Cardiac atrium fibroblast (primary cell): Measurements from ENCODE around the gene C1orf226. TPM values are rescaled to one million over a fixed set of nuclear protein-coding genes. Genes with fewer than 3 reads are reported as not detected.

Source experiments
- total RNA-seq: library from RNA; depleted of rRNA; stranded (reverse); fragments of >200 nt; gene quantifications from 2 replicates; pipeline ENCODE4 v1.2.3, GENCODE V29; 2015

Gene C1orf226
- total RNA-seq = 0.49 and 1.1 TPM in 2 replicates

GRCh38 chr1:162381383-162381782, at the start of gene C1orf226:
C1orf226 (plus strand) TSS chr1:162381728; CDS start chr1:162381902, 174 bp downstream.

GRCh38 chr1:162376691-162377090, 4.8 kb upstream of the C1orf226 start, which contains the start of gene SPATA46:
SPATA46 (minus strand) TSS chr1:162376854; CDS start chr1:162376790, 64 bp downstream.

GRCh38 chr1:162412002-162412401, 30.5 kb downstream of the C1orf226 start, which contains the start of gene SH2D1B:
SH2D1B (minus strand) TSS chr1:162412136; CDS start chr1:162412016, 120 bp downstream.

Other genes starting within 250 kb of the C1orf226 start
- not detected in 2 replicates for gene SPATA46, start 4.9 kb upstream of the C1orf226 start, total RNA-seq
- gene SH2D1B, start 30.4 kb downstream of the C1orf226 start, total RNA-seq = not detected in 2 replicates
- 33.8 and 47.3 TPM in 2 replicates for gene UHMK1, start 116.1 kb downstream of the C1orf226 start, total RNA-seq
- 95.5 and 100.0 TPM in 2 replicates for gene UAP1, start 180.0 kb downstream of the C1orf226 start, total RNA-seq